ENCODE measurements around the gene APIP.

DNA sequence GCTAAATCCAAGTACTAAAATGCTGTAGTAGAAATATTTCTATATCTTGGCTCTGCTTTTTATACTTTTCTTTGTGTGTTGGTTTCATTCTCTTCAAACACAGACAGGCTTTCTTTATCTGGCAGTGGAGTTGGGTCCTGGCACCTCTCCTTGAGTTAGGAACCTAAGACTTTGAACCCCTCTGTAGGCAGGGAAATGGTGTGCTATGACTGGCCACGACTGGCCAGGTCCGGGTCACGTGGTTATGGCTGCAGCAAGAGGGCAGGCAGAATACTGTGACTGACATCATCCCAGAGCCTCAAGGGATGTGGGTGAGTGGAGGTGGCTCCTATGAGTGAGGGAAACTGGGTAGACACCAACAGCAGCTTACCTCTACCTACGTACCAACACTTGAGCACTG is 42.0 kb downstream of the APIP start:
- TF ChIP-seq CTCF (IDR thresholded peaks at IDR 0.05; ENCODE audit: low read length) = no peak
- TF ChIP-seq EZH2 (IDR thresholded peaks at IDR 0.05; ENCODE audit: borderline replicate concordance, low read length) = no peak
